Endothelial cell of umbilical vein (primary cell): ENCODE measurements around the gene MPZL3. TPM values are rescaled to one million over a fixed set of nuclear protein-coding genes. Genes with fewer than 3 reads are reported as not detected.

Experiments
- BruUV-seq: library from RNA; stranded (reverse); fragments of 400-500 nt; replicated peaks from 2 replicates; lab custom pipeline; 2021; lab: Mats Ljungman, UMichigan
- CTCF ChIA-PET: fragments of 300-600, 350-600 bp; sonication (Branson Sonifier 250); formaldehyde crosslinking; loops from one replicate; lab custom pipeline; 2021; ENCODE audit warnings: antibody characterized with exemption, inconsistent platforms; lab: Charles Lee
- POLR2A ChIA-PET: fragments of 300-600, 350-600 bp; sonication (Branson Sonifier 250); formaldehyde crosslinking; loops from one replicate; lab custom pipeline; 2021; ENCODE audit warnings: antibody characterized with exemption, inconsistent platforms; lab: Charles Lee
- DNase-seq: peaks from one replicate; pipeline ENCODE4 v3.0.0-alpha.2; 2011; ENCODE audit warnings: low read depth, low spot score
- FAIRE-seq: peaks from 2 replicates; lab custom pipeline; 2011; peaks lifted over from hg19 to GRCh38; lab: Jason Lieb, UNC
- H2AFZ ChIP-seq: 2 replicates; pipeline ENCODE4 v1.6.0; 2012; ENCODE audit warnings: low read depth, low read length, control low read depth, inconsistent platforms
- H3K27ac ChIP-seq: 2 replicates; pipeline ENCODE4 v1.5.1; 2011; ENCODE audit warnings: low read depth, mild to moderate bottlenecking, control low read depth, low read length, moderate library complexity; ENCODE audit not compliant: insufficient read depth
- H3K27me3 ChIP-seq, 2 experiments: 2 replicates each; pipeline versions ENCODE4 v1.6.0 to v1.6.1; 2011; ENCODE audit warnings: low read length in 2 of 2, mixed read lengths in 1 of 2; ENCODE audit not compliant: control insufficient read depth in 2 of 2, insufficient read depth in 2 of 2
- H3K36me3 ChIP-seq, 2 experiments: 2 replicates in 1 of 2; 3 replicates in 1 of 2; pipeline ENCODE4 v1.5.1; 2011; ENCODE audit warnings: low read length in 2 of 2, mild to moderate bottlenecking in 1 of 2, moderate library complexity in 1 of 2; ENCODE audit not compliant: control insufficient read depth in 2 of 2, insufficient read depth in 2 of 2; ENCODE audit errors: extremely low read depth in 1 of 2
- H3K4me1 ChIP-seq: 3 replicates; pipeline ENCODE4 v1.5.1; 2011; ENCODE audit warnings: mild to moderate bottlenecking, low read length; ENCODE audit not compliant: control insufficient read depth, insufficient read depth; ENCODE audit errors: extremely low read depth
- H3K4me2 ChIP-seq: 2 replicates; pipeline ENCODE4 v1.6.1; 2011; ENCODE audit warnings: low read length, control low read depth, mixed read lengths; ENCODE audit not compliant: insufficient read depth
- H3K4me3 ChIP-seq, 3 experiments: fragments of 200-600 bp in 1 of 3; sonication (generic), shearing (Covaris generic) in 1 of 3; replicated peaks in 1 of 3; 2 replicates each; pipeline ENCODE4 v1.5.1; 2011 to 2016; ENCODE audit warnings: control low read depth in 3 of 3, low read length in 3 of 3, mild to moderate bottlenecking in 2 of 3, inconsistent platforms in 1 of 3, low read depth in 1 of 3, moderate library complexity in 1 of 3; ENCODE audit not compliant: insufficient read depth in 1 of 3
- H3K79me2 ChIP-seq: 2 replicates; pipeline ENCODE4 v1.6.0; 2012; ENCODE audit warnings: low read length, inconsistent platforms; ENCODE audit not compliant: control insufficient read depth, insufficient read depth
- H3K9ac ChIP-seq: replicated peaks from 2 replicates; pipeline ENCODE3; 2011; ENCODE audit warnings: low read length, control low read depth; ENCODE audit not compliant: insufficient read depth; ENCODE audit errors: extremely low read depth
- H3K9me1 ChIP-seq: replicated peaks from 3 replicates; pipeline ENCODE4 v1.6.0; 2011; ENCODE audit warnings: mild to moderate bottlenecking, low read length; ENCODE audit not compliant: control insufficient read depth, insufficient read depth; ENCODE audit errors: extremely low read depth
- H3K9me3 ChIP-seq: replicated peaks from 2 replicates; pipeline ENCODE4 v1.5.1; 2012; ENCODE audit warnings: low read length, inconsistent platforms; ENCODE audit not compliant: control insufficient read depth, insufficient read depth
- H4K20me1 ChIP-seq: replicated peaks from 2 replicates; pipeline ENCODE3; 2011; ENCODE audit warnings: mild to moderate bottlenecking, low read length; ENCODE audit not compliant: control insufficient read depth, insufficient read depth; ENCODE audit errors: extremely low read depth
- EZH2 ChIP-seq: IDR thresholded peaks from 2 replicates; pipeline ENCODE4 v1.6.1; 2012; ENCODE audit warnings: borderline replicate concordance, low read depth, mild to moderate bottlenecking, moderate library complexity, low read length, inconsistent platforms; ENCODE audit not compliant: severe bottlenecking
- FOS ChIP-seq: IDR thresholded peaks from 2 replicates; pipeline ENCODE4 v1.6.1; 2011; ENCODE audit warnings: mild to moderate bottlenecking, low read length, moderate library complexity, borderline replicate concordance; ENCODE audit not compliant: insufficient read depth
- GATA2 ChIP-seq: IDR thresholded peaks from 2 replicates; pipeline ENCODE4 v1.7.0; 2011; ENCODE audit warnings: low read depth, mild to moderate bottlenecking, moderate library complexity, mixed read lengths, low read length; ENCODE audit not compliant: insufficient read length, insufficient read depth
- JUN ChIP-seq: IDR thresholded peaks from 2 replicates; pipeline ENCODE4 v1.6.1; 2011; ENCODE audit warnings: borderline replicate concordance, low read depth; ENCODE audit not compliant: insufficient read length, insufficient read depth
- MAX ChIP-seq: IDR thresholded peaks from 2 replicates; pipeline ENCODE4 v1.6.1; 2011; ENCODE audit not compliant: insufficient read depth, insufficient read length
- MYC ChIP-seq: IDR thresholded peaks from one replicate; pipeline ENCODE4 v1.6.1; 2011; ENCODE audit warnings: mild to moderate bottlenecking, low read depth, low read length
- POLR2A ChIP-seq: IDR thresholded peaks from 2 replicates; pipeline ENCODE4 v1.6.1; 2012; ENCODE audit warnings: low read depth, mild to moderate bottlenecking, control low read depth, low read length
- POLR2AphosphoS5 ChIP-seq: IDR thresholded peaks from 2 replicates; pipeline ENCODE4 v1.6.1; 2012; ENCODE audit warnings: low read depth, mild to moderate bottlenecking, control low read depth, low read length, moderate library complexity; ENCODE audit not compliant: insufficient read depth
- dilution Hi-C: fragments of 300-500 bp; cut with MboI; formaldehyde crosslinking; loops from one replicate; pipeline ENCODE4 v1.15.0; 2019; ENCODE audit warnings: low sequenced_read_pairs; ENCODE audit not compliant: extremely low pct_ligation_motif_present
- intact Hi-C: fragments of 100-400 bp; cut with micrococcal nuclease; formaldehyde crosslinking; loops from one replicate; pipeline ENCODE4 v1.10.0; 2022
- polyA plus RNA-seq, 4 experiments: library from polyadenylated mRNA; depleted of rRNA in 3 of 4; stranded (reverse) in 3 of 4; unstranded in 1 of 4; fragments of >200 nt; gene quantifications; 2 replicates each; pipeline versions ENCODE4 v1.2.1 to v1.2.3, GENCODE V29; 2011 to 2012; ENCODE audit warnings: missing spikeins in 1 of 4
- total RNA-seq: library from RNA; stranded (reverse); gene quantifications from 2 replicates; pipeline ENCODE4 v1.2.3, GENCODE V29; 2021
- TF ChIP-seq, protein P1 (sequence below), 2 donors: IDR thresholded peaks; 1 replicate in 1 of 2; 2 replicates in 1 of 2; pipeline ENCODE4 v1.5.1; 2011; ENCODE audit warnings: low read length in 2 of 2, mild to moderate bottlenecking in 2 of 2, moderate library complexity in 2 of 2, control low read depth in 1 of 2, inconsistent platforms in 1 of 2, low read depth in 1 of 2; ENCODE audit not compliant: insufficient read depth in 1 of 2; ENCODE audit errors: extremely low read depth in 1 of 2

The MPZL3 gene
- total and polyA plus RNA-seq, 2 donors (not counting 3 experiments of a cell fraction or from before 2014, with no cell fraction given): 2.5 to 7.1 TPM

- Histone ChIP-seq H3K9me1 (no peaks in the 10 kb centered on the region), H4K20me1 (no peaks in the 10 kb centered on the region), H3K9me3 (no peaks in the 10 kb centered on the region), H3K36me3 (no peaks in the 10 kb centered on the region), H3K27me3 (no peaks in the 10 kb centered on the region), H3K4me1 (no peaks in the 10 kb centered on the region), H3K27ac (no peak overlapping the region), H3K9ac (no peak overlapping the region), H2AFZ (no peak overlapping the region), H3K79me2 (no peaks in the 10 kb centered on the region), H3K4me2 (no peak overlapping the region), H3K4me3 (no peak overlapping the region)
- intact Hi-C loops: no loop called here
- no TSS peak for BruUV-seq
- POLR2A ChIA-PET: no interaction called here
- FAIRE-seq: no peak
- no peak for TF ChIP-seq POLR2A
- peak; percentile 20 for TF ChIP-seq FOS
- no peak for TF ChIP-seq EZH2
- TF ChIP-seq GATA2: no peak
- CTCF ChIA-PET: interaction anchor here (0.6 to 12.3 kb wide), 3 partner anchors 10 to 88 kb away, joined by 4 to 235 read pairs (median 4); no protein-coding TSS in a partner anchor
- dilution Hi-C loops: no loop called here
- DNase-seq: no peak
Observed at GRCh38 chr11:118287006-118287405, 34.8 kb upstream of the MPZL3 start.

GRCh38 chr11:118286545-118286944 is 34.4 kb upstream of the MPZL3 start:
- no peaks in the 10 kb centered on the region for H3K27me3 ChIP-seq
- H3K4me1 ChIP-seq: no peaks in the 10 kb centered on the region
- BruUV-seq: no TSS peak
- H3K4me3 ChIP-seq: no peak overlapping the region
- FAIRE-seq (no peak), DNase-seq (no peak)
- H3K9me3 ChIP-seq: no peaks in the 10 kb centered on the region
- ChIA-PET CTCF (interaction anchor here (0.6 to 12.3 kb wide), 3 partner anchors 9 to 87 kb away, joined by 4 to 235 read pairs (median 4); no protein-coding TSS in a partner anchor), POLR2A (no interaction called here)
- no peak for TF ChIP-seq POLR2A
- TF ChIP-seq JUN: no peak
- TF ChIP-seq, protein P1, sequence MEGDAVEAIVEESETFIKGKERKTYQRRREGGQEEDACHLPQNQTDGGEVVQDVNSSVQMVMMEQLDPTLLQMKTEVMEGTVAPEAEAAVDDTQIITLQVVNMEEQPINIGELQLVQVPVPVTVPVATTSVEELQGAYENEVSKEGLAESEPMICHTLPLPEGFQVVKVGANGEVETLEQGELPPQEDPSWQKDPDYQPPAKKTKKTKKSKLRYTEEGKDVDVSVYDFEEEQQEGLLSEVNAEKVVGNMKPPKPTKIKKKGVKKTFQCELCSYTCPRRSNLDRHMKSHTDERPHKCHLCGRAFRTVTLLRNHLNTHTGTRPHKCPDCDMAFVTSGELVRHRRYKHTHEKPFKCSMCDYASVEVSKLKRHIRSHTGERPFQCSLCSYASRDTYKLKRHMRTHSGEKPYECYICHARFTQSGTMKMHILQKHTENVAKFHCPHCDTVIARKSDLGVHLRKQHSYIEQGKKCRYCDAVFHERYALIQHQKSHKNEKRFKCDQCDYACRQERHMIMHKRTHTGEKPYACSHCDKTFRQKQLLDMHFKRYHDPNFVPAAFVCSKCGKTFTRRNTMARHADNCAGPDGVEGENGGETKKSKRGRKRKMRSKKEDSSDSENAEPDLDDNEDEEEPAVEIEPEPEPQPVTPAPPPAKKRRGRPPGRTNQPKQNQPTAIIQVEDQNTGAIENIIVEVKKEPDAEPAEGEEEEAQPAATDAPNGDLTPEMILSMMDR (IDR thresholded peaks at IDR 0.05; ENCODE audit: extremely low read depth in 1 of 2, insufficient read depth in 1 of 2, low read depth in 1 of 2, low read length in 2 of 2): no peak
- no peak for TF ChIP-seq MYC
- no peak for TF ChIP-seq FOS
- TF ChIP-seq MAX: no peak
- TF ChIP-seq POLR2AphosphoS5: no peak
- TF ChIP-seq GATA2: no peak
- TF ChIP-seq EZH2: no peak
- dilution Hi-C loops: no loop called here
- intact Hi-C loops: no loop called here
- H2AFZ ChIP-seq: no peak overlapping the region
- H3K27ac ChIP-seq: no peak overlapping the region
- H3K9me1 ChIP-seq: no peaks in the 10 kb centered on the region
- H3K4me2 ChIP-seq: no peak overlapping the region
- no peak overlapping the region for H3K9ac ChIP-seq
- H4K20me1 ChIP-seq: no peaks in the 10 kb centered on the region
- no peaks in the 10 kb centered on the region for H3K36me3 ChIP-seq
- H3K79me2 ChIP-seq: no peaks in the 10 kb centered on the region
